Ascending aorta (tissue), 2 donors: ENCODE results near the gene ABCC1. TPM values are rescaled to one million over a fixed set of nuclear protein-coding genes. Genes with fewer than 3 reads are reported as not detected.

Source experiments
- DNase-seq, 2 donors: peaks; one replicate each; pipeline ENCODE4 v3.0.0-alpha.2; 2019; ENCODE audit warnings: low spot score in 2 of 2
- H3K27ac ChIP-seq, 2 donors: fragments of 200-600 bp; sonication (generic); one replicate each; pipeline ENCODE4 v1.5.1; 2016 to 2017; ENCODE audit warnings: mild to moderate bottlenecking in 1 of 2
- H3K27me3 ChIP-seq: fragments of 200-600 bp; sonication (generic); one replicate; pipeline ENCODE4 v1.5.1; 2017
- H3K36me3 ChIP-seq, 2 donors: fragments of 200-600 bp; sonication (generic); one replicate each; pipeline ENCODE4 v1.5.1; 2016
- H3K4me1 ChIP-seq, 2 donors: fragments of 200-600 bp; sonication (generic); one replicate each; pipeline ENCODE4 v1.5.1; 2016 to 2017; ENCODE audit warnings: mild to moderate bottlenecking in 1 of 2
- H3K4me3 ChIP-seq, 2 donors: fragments of 200-600 bp; sonication (generic); one replicate each; pipeline ENCODE4 v1.5.1; 2016 to 2017; ENCODE audit warnings: mild to moderate bottlenecking in 1 of 2
- H3K9me3 ChIP-seq, 2 donors: fragments of 200-600 bp; sonication (generic); one replicate each; pipeline ENCODE4 v1.5.1; 2016
- CTCF ChIP-seq, 3 experiments: fragments of 200-600 bp in 2 of 3; fragments of 450-650 bp in 1 of 3; sonication (generic) in 2 of 3; IDR thresholded peaks; one replicate each; pipeline ENCODE4 v1.5.1; 2016 to 2019; ENCODE audit warnings: antibody characterized with exemption in 3 of 3, mild to moderate bottlenecking in 1 of 3, moderate library complexity in 1 of 3
- intact Hi-C: fragments of 100-400 bp; cut with DNase I; formaldehyde crosslinking; loops from one replicate; pipeline ENCODE4 v1.15.1; 2023
- total RNA-seq: library from RNA; depleted of rRNA; stranded (reverse); fragments of >200 nt; gene quantifications from one replicate; pipeline ENCODE4 v1.1.0, GENCODE V29; 2016

ABCC1 gene
- total RNA-seq, 1 donor from 2014 or later: 144 TPM

GRCh38 chr16:16141784-16142396, 192.5 kb downstream of the ABCC1 start:
- no peak overlapping the region for H3K27ac ChIP-seq
- no peaks in the 10 kb centered on the region for H3K9me3 ChIP-seq
- no peak for TF ChIP-seq CTCF (IDR thresholded peaks at IDR 0.05)
- DNase-seq: no peak
- H3K4me3 ChIP-seq: no peak overlapping the region
- no peaks in the 10 kb centered on the region for H3K27me3 ChIP-seq
- H3K36me3 ChIP-seq: peaks cover 56 to 77% of the 10 kb centered on the region in 2 donors
- intact Hi-C loops: no loop called here
- H3K4me1 ChIP-seq: no peaks in the 10 kb centered on the region

- Histone ChIP-seq H3K9me3 (no peaks in the 10 kb centered on the region), H3K36me3 (peaks cover 43 to 64% of the 10 kb centered on the region in 2 donors), H3K4me1 (no peaks in the 10 kb centered on the region), H3K27ac (no peak overlapping the region), H3K27me3 (no peaks in the 10 kb centered on the region), H3K4me3 (no peak overlapping the region)
- intact Hi-C loops: no loop called here
- TF ChIP-seq CTCF (IDR thresholded peaks at IDR 0.05): no peak
- DNase-seq: no peak
These were observed 193.8 kb downstream of the ABCC1 start for GRCh38 chr16:16143038-16143763.

GRCh38 chr16:16143931-16144330, 194.5 kb downstream of the ABCC1 start:
- intact Hi-C loops: no loop called here
- no peak overlapping the region for H3K27ac ChIP-seq

GRCh38 chr16:16144416-16144815, 195.0 kb downstream of the ABCC1 start:
- no peaks in the 10 kb centered on the region for H3K9me3 ChIP-seq
- DNase-seq: no peak
- TF ChIP-seq CTCF (IDR thresholded peaks at IDR 0.05): no peak
- no peak overlapping the region for H3K27ac ChIP-seq
- no peak overlapping the region for H3K4me3 ChIP-seq
- H3K4me1 ChIP-seq: no peaks in the 10 kb centered on the region
- H3K27me3 ChIP-seq: no peaks in the 10 kb centered on the region
- intact Hi-C loops: no loop called here
- H3K36me3 ChIP-seq: peaks cover 31 to 52% of the 10 kb centered on the region in 2 donors

More at GRCh38 chr16:16143931-16144330, 194.5 kb downstream of the ABCC1 start:
- no peak for TF ChIP-seq CTCF (IDR thresholded peaks at IDR 0.05)
- H3K9me3 ChIP-seq: no peaks in the 10 kb centered on the region
- DNase-seq: no peak
- H3K36me3 ChIP-seq: peaks cover 36 to 57% of the 10 kb centered on the region in 2 donors
- H3K4me1 ChIP-seq: no peaks in the 10 kb centered on the region
- no peaks in the 10 kb centered on the region for H3K27me3 ChIP-seq
- no peak overlapping the region for H3K4me3 ChIP-seq

- H3K9me3 ChIP-seq: no peaks in the 10 kb centered on the region
- no peak for DNase-seq
- intact Hi-C loops: no loop called here
- H3K36me3 ChIP-seq: peaks cover 22 to 43% of the 10 kb centered on the region in 2 donors
- peaks cover 4 to 9% of the 10 kb centered on the region in 2 donors for H3K4me1 ChIP-seq
- TF ChIP-seq CTCF (IDR thresholded peaks at IDR 0.05): no peak
- H3K27ac ChIP-seq: no peak overlapping the region
- no peak overlapping the region for H3K4me3 ChIP-seq
- H3K27me3 ChIP-seq: no peaks in the 10 kb centered on the region
These were observed 195.9 kb downstream of the ABCC1 start for GRCh38 chr16:16145286-16145685.
